COLO668 (cell line): ENCODE measurements around the gene DDX50.
"Not testable (repeated sequence)": the region's sequence is repeated elsewhere in the genome, so short reads cannot be mapped to it uniquely, and the experiment has no call there.

Experiments
- DNase-seq: peaks from one replicate; lab custom pipeline; 2025; ENCODE audit not compliant: unreplicated experiment; lab: John Stamatoyannopoulos, UW

DDX50 gene, protein sequence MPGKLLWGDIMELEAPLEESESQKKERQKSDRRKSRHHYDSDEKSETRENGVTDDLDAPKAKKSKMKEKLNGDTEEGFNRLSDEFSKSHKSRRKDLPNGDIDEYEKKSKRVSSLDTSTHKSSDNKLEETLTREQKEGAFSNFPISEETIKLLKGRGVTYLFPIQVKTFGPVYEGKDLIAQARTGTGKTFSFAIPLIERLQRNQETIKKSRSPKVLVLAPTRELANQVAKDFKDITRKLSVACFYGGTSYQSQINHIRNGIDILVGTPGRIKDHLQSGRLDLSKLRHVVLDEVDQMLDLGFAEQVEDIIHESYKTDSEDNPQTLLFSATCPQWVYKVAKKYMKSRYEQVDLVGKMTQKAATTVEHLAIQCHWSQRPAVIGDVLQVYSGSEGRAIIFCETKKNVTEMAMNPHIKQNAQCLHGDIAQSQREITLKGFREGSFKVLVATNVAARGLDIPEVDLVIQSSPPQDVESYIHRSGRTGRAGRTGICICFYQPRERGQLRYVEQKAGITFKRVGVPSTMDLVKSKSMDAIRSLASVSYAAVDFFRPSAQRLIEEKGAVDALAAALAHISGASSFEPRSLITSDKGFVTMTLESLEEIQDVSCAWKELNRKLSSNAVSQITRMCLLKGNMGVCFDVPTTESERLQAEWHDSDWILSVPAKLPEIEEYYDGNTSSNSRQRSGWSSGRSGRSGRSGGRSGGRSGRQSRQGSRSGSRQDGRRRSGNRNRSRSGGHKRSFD

DNA sequence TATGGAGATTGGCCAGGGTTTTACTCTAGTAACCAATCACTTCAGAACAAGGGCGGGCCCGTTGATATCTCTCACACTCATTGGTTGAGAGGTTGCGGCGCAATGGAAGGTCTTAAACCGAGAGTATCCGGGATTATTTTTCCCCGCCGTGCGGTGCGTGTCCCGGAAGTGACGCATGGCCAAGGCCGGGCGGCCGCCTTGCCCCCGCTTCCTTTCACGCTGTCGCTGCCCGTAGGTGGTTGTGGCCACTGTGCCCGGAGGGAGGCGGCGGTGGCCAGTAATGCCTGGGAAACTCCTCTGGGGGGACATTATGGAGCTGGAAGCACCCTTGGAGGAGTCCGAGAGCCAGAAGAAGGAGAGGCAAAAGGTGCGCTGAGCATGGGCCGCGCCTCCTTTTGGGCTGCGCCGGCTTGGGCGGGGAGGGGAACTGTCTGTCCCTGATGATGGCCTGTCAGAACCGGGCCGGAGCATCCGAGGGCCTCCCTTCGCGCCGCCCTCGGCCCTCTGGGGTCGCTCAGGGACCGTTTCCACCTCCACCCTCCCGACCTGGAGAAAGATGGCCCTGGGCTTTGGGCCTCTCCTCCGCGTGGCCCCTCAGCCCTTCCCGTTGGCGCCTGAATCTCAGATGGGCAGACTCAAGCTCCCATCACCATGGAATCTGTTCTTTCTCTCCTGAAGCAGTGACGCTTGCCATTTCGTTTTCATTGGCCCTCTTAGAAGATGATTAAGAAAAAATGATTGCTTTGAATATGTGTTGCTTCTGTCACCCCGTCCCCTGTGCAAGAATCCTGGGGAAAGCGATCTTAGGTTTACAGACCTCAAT, at the start of gene DDX50:
Gene DDX50 (plus strand): TSS at position 211 of the 823 bp plus-strand sequence. CDS start 70 bp downstream, at position 281.
- DNase-seq, result peak; percentile 93

DNA sequence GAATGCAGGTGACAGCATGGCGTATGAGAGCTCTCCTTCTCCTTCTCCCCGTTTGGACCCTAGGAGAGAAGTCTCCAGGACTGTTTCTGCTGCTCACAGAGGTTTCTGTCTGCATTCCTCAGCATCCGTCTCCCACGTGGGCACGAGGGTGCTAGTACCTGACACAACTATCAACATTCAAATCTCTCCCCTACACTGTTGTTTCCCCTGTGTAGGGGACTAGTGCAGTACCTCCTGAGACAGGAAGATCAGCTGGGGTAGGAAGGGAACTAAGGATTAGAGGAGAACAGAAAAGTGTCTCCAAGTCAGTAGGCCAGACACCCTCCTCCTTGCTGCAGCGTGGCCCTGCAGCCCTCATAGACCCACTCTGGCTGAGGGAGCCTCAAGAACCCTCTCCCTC, 44.8 kb upstream of the DDX50 start:
- no peak for DNase-seq

DNA sequence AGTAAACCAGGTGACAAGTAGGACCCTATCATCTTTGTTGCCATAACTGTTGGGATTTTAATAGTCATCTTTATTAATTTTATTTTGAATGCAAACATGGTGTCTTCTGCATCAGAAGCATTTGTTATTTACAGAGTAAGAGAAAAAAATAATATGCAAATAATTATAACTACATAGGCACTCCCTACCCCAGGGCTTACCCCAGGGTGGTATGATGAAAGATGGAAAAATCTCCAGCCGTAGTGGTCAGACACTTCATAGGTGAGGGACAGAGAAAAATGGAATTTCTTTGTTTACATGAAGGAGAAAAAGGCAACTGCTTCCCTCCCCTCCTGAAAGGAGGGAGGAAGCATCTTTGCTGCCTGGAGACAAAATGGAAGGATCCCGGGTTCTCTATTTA, 44.1 kb upstream of the DDX50 start:
- no peak for DNase-seq

DNA sequence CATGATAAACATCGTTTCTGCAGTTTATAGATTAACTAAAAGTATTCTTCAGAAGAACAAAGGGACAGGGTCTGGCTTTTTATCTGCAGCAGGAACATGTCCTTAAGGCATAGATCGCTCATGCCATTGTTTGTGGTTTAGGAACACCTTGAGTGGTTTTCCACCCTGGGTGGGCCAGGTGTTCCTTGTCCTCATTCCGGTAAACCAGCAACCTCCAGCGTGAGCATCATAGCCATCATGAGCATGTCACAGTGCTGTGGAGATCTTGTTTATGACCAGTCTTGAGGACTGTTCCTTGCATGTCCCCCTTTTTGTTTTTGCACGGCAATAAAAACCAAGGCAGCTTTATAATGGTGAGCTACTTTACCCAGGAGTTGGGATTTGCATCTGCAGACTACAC, 39.9 kb upstream of the DDX50 start:
- DNase-seq, result no peak

DNA sequence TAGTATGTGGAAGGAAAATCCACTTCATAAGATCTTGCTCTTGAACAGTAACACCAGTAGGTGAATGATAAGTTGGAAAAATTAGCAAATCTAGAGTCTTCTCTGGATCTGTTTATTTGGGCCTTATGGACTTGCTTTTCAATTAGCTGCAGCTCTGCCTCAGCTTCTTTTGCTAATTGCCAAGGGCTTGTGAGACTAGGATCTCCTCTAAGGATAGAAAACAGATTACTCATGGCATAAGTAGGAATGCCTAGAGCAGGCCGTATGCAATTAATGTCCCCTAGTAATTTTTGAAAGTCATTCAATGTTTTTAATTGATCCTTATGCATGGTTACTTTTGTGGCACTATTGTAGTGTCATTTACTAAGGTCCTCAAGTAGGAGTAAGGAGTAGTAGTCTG, 36.5 kb upstream of the DDX50 start:
- no peak for DNase-seq

DNA sequence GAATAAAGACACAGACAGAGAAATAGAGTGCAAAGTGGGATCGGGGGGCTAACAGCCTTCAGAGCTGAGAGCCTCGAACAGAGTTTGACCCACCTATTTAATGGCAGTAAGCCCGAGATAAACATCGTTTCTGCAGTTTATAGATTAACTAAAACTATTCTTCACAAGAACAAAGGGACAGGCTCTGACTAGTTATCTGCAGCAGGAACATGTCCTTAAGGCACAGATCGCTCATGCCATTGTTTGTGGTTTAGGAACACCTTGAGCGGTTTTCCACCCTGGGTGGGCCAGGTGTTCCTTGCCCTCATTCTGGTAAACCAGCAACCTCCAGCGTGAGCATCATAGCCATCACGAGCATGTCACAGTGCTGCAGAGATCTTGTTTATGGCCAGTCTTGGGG, 32.9 kb upstream of the DDX50 start:
- not testable (repeated sequence) for DNase-seq

DNA sequence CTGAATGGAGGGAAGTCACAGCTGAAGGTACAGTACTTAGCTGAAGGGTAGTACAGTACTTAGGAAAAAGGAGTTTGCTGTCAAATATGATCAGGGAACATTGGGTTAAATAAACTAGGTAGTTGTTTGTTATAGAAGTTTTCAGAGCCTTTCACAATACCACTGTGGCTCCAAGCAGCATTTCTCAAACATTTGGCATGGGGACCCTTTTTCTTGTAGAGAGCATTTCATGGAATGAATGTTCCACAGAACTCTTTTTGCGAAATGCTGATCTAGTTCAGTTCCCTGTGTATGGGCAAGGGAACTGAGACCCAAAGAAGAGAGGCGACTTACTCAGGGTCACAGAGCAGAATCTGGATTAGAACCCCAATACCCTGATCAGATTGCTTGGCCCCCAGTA, 31.5 kb upstream of the DDX50 start:
- DNase-seq, result no peak

GRCh38 chr10:68870061-68870460, 31.1 kb upstream of the DDX50 start:
- DNase-seq, result no peak

DNA sequence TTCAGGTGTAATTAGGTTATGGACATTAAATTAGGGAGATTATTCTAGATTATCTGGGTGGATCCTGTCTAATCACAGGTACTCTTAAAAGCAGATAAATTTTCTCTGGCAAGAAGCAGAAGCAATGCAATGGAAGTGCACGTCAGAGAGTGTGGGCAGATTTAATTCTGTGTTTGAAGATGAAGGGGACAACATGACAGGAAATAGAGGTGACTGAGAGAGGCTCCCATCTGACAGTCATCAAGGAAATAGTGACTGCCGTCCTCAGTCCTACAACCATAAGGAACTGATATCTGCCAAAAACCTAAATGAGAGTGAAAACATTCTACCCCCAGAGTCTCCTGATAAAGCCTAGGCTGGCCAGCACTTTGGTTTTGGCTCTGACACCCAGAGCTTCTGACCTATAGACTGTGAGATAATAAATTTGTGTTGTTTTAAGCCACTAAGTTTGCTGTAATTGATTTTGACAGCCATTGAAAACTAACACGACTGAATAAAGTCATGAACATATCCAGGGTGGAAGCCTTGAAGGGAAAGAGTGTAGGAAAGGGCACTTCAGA, 30.5 kb upstream of the DDX50 start:
- no peak for DNase-seq

DNA sequence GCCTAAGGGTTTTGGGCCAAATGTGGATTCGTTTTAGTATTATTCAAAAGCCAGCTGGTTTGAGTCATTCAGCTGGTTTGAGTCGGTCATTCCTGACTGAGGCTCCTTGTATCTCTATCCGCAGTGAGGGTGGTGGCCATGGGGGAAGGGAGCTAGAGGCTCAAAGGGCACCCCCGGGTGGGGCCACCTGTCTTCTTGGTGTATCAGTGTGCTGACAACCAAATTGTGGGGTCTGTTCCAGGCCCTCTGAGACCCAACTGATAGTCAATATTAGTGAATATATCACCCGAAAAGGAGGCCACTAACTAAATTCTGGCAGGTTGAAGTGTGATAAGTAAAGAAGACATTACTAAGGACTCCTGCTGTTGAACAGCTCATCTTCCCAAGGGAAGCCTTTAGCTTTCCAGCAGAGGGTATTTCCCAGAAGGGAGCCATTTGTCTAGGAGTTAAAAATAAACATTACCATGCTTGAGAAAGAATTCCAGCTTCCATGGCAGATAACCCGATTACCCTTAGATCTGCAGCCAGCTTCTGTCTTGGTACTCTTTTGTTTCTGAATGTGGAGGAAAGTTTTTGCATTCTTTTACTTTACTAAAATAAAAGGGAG, 29.9 kb upstream of the DDX50 start:
- DNase-seq, result peak; percentile 27

DNA sequence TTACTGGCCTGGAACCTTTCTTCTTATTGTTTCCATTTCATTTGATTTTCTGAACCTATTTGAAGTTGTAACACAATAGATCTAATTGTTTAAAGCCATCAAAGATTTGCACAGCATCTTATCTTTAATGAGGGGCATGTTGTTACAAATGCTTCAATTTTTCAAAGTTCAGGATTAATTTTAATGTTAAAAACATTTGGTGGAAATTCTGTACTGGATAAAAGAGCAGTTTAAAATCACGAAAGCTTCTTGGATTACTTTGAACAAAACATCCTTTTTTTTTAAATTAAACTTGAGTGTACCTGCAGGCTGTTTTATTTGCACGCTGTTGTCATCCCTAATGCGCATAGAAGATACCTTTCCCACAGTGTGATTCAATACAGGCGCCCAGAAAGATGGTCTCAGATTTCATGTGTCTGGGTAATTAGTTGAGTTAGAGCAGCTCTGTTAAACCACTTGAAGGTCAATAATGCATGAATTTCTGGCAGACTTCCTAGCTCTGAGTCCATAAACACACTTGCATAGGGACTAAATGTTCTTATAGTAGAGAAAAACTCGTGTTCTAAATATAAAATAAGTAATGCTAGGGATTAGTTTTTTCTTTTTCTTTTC, 29.3 kb upstream of the DDX50 start:
- DNase-seq, result peak; percentile 63

DNA sequence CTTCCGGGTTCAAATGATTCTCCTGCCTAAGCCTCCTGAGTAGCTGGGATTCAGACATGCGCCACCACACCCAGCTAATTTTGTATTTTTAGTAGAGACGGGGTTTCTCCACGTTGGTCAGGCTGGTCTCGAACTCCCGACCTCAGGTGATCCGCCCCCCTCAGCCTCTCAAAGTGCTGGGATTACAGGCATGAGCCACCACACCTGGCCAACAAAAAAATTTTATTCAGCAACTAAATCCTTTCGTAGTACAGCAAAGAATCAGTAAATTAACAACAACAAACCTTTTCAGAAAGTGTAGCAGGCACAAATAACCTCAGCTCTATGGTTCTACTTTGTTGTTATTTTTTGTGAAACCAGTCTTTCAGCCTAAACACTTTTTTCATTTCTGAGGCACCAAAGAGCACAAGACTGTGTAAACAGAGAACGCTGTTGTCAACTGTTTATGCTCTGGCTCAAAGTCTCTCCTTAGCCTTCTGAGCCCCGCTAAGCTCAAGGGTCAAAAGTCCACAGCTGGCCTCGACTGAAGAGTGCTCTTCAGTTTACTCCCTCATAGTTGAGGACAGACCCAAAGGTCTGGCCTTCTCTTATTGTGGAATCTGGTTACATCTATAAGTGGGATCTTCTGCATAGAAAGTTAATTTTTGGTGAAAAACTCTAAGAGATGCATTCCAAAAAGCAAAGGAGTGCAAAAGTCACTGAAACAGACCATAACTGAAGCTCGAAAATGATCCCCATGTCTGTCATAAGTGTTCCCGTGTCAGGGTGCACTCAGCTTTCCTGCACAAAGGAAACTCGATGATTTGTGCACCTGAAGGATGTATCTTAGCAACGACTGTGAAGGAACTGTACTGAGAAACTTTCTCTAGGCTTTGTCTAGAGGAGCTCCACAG, 24.6 kb upstream of the DDX50 start:
- peak; percentile 24 for DNase-seq

DNA sequence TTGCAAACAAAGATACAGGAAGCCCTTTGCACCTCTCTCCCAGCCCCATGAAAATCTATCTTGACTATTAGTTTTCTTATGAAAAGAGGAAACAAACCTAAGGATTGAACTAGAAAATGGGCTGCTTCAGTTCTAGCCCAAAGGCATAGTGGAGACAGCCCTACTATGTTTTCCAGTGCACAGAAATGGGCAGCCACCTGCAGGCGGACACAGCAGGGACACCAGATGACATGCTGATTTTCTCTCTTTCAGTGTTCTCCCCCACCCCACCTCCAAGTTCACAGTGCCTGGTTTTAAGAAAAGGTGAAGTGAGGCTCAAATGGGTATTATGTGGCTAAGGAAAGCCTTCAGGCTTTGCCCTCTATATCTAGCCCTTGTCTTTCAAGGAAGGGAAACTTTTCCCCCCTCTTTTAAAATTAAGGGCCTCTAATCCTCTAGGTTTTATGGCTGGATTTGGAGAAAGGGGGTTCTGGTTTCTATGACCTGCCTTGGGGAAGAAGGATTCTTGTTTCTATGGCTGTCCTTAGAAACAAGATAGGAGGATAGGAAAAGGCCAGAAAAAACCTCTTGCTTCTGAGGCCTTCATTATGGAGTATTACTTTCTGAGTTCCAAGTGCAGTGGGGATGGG, 23.5 kb upstream of the DDX50 start:
- DNase-seq, result no peak

DNA sequence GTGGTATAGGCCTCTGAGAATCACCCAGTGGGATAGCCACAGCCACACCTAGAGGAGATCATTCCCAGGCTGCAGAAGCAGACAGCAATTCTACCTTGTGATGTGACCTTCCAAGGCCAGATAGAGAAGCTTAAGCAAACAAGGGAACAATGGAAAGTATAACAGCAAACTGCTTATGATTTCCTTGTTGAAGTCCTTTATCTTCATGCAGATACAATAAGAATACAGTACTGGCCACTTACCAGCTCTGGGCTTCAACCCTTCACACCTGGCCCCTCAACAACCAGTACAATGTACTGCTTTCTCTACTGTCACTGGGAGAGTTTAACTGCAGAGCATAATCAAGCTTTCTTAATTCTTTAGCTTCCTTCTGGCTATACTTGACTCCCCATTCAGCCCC, 22.6 kb upstream of the DDX50 start:
- no peak for DNase-seq

GRCh38 chr10:68879628-68880027, 21.5 kb upstream of the DDX50 start:
- no peak for DNase-seq

- DNase-seq, result no peak
Measured at GRCh38 chr10:68880181-68880580, 20.9 kb upstream of the DDX50 start.

DNA sequence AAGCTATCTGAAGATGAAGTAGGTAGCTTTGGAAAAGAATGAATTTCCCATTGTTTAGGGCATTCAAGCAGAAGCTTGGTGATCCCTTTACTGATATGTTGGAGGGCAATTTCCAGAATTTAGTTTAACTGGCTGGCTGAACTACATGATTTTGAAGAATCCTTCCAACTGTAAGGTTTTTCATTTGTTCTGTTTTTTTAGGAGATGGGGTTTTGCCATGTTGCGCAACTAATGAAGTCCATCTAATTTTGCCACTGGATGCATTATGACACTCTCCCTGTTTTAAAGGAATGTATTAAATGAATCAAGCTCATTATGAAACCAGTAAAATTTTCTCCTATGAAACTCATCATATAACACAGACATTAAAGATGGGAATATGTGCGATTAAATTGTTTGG, 6.1 kb upstream of the DDX50 start:
- no peak for DNase-seq

GRCh38 chr10:68897336-68897741, 3.8 kb upstream of the DDX50 start:
- DNase-seq, result peak; percentile 31

- no peak for DNase-seq
Measured at GRCh38 chr10:68899186-68899745, 1.8 kb upstream of the DDX50 start.
